Natural killer cell treated with Interleukin-12 subunit alpha and Interleukin-12 subunit beta and Interleukin-15 and Interleukin-18, amount 100 ng/mL, for 72 hours (primary cell): Measurements from ENCODE around the gene GSTO2. TPM values are rescaled to one million over a fixed set of nuclear protein-coding genes. Genes with fewer than 3 reads are reported as not detected.

Source experiments
- ATAC-seq, 2 donors: fragments of 150-1000 bp; cut with Tn5 transposase in 1 of 2; sonication (Bioruptor Pico), chemical (Tn5 transposase) in 1 of 2; 2 replicates each; pipeline ENCODE4 v1.10.0; 2021
- DNase-seq: peaks from one replicate; pipeline ENCODE4 v3.0.0; 2022; ENCODE audit warnings: low spot score
- H3K27ac Mint-ChIP-seq, 2 donors: 1 replicate in 1 of 2; 2 replicates in 1 of 2; pipeline ENCODE4 v1.8.0; 2022; ENCODE audit warnings: mixed read lengths in 2 of 2, mild to moderate bottlenecking in 1 of 2, moderate library complexity in 1 of 2
- H3K27me3 Mint-ChIP-seq, 2 donors: 1 replicate in 1 of 2; 2 replicates in 1 of 2; pipeline ENCODE4 v1.8.0; 2022; ENCODE audit warnings: mixed read lengths in 2 of 2
- H3K36me3 Mint-ChIP-seq: one replicate; pipeline ENCODE4 v1.8.0; 2022; ENCODE audit warnings: mixed read lengths
- H3K4me1 Mint-ChIP-seq, 2 donors: 1 replicate in 1 of 2; 2 replicates in 1 of 2; pipeline ENCODE4 v1.8.0; 2022; ENCODE audit warnings: low read depth in 2 of 2, mixed read lengths in 2 of 2, mild to moderate bottlenecking in 1 of 2
- H3K4me3 Mint-ChIP-seq: one replicate; pipeline ENCODE4 v1.8.0; 2022; ENCODE audit warnings: mixed read lengths
- H3K9me3 Mint-ChIP-seq: 2 replicates; pipeline ENCODE4 v1.8.0; 2022; ENCODE audit warnings: mixed read lengths
- total RNA-seq, 2 donors: library from RNA; stranded (reverse); gene quantifications; one replicate each; pipeline ENCODE4 v1.2.3, GENCODE V29; 2022

The GSTO2 gene
- total RNA-seq, 2 donors from 2014 or later: 0.53 to 0.93 TPM

GRCh38 chr10:104314591-104315485, 45.9 kb downstream of the GSTO2 start:
- ATAC-seq (no peak), DNase-seq (no peak)
- no peaks in the 10 kb centered on the region for H3K36me3 Mint-ChIP-seq
- H3K4me1 Mint-ChIP-seq: peaks cover 47 to 51% of the 10 kb centered on the region in 2 donors
- H3K4me3 Mint-ChIP-seq: no peak overlapping the region
- H3K9me3 Mint-ChIP-seq: no peaks in the 10 kb centered on the region
- H3K27ac Mint-ChIP-seq: no peak overlapping the region
- H3K27me3 Mint-ChIP-seq: no peaks in the 10 kb centered on the region

DNA sequence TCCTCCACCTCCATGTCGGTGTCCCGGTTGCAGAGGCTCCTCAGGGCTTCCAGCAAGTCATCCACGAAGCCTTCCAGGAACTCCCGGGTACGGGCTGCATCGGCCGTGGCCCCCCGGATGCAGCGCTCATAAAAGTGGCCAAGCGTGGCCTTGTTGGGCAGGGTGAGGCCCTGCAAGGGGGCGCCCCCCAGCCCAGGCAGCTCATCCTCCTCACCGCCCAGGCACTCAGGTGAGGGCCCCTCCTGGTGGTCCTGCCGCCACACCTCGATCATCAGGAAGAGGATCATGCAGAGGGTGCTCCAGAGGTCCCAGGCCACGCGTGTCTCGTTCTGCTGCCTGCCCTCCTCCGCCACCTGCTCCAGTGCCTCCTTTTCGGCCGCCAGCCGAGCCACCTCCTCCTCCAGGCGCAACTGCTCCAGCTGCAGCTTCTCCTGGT, 46.5 kb downstream of the GSTO2 start:
- no peaks in the 10 kb centered on the region for H3K36me3 Mint-ChIP-seq
- ATAC-seq (peak in 1 of 2 donors; percentile 4), DNase-seq (no peak)
- H3K9me3 Mint-ChIP-seq: no peaks in the 10 kb centered on the region
- H3K4me1 Mint-ChIP-seq: peaks cover 46 to 52% of the 10 kb centered on the region in 2 donors
- no peak overlapping the region for H3K27ac Mint-ChIP-seq
- H3K27me3 Mint-ChIP-seq: no peaks in the 10 kb centered on the region
- no peak overlapping the region for H3K4me3 Mint-ChIP-seq

GRCh38 chr10:104316321-104317099, 47.5 kb downstream of the GSTO2 start:
- no peaks in the 10 kb centered on the region for H3K27me3 Mint-ChIP-seq
- no peak for ATAC-seq
- H3K4me1 Mint-ChIP-seq: peaks cover 49 to 54% of the 10 kb centered on the region in 2 donors
- H3K9me3 Mint-ChIP-seq: no peaks in the 10 kb centered on the region
- no peak overlapping the region for H3K27ac Mint-ChIP-seq
- no peak overlapping the region for H3K4me3 Mint-ChIP-seq
- DNase-seq: no peak
- no peaks in the 10 kb centered on the region for H3K36me3 Mint-ChIP-seq

GRCh38 chr10:104317269-104317710, 48.3 kb downstream of the GSTO2 start:
- H3K4me3 Mint-ChIP-seq: no peak overlapping the region
- ATAC-seq (no peak), DNase-seq (no peak)
- H3K27ac Mint-ChIP-seq: peak overlapping the region; percentile 37 to 60
- no peaks in the 10 kb centered on the region for H3K9me3 Mint-ChIP-seq
- no peaks in the 10 kb centered on the region for H3K27me3 Mint-ChIP-seq
- no peaks in the 10 kb centered on the region for H3K36me3 Mint-ChIP-seq
- H3K4me1 Mint-ChIP-seq: peaks cover 55 to 57% of the 10 kb centered on the region in 2 donors

DNA sequence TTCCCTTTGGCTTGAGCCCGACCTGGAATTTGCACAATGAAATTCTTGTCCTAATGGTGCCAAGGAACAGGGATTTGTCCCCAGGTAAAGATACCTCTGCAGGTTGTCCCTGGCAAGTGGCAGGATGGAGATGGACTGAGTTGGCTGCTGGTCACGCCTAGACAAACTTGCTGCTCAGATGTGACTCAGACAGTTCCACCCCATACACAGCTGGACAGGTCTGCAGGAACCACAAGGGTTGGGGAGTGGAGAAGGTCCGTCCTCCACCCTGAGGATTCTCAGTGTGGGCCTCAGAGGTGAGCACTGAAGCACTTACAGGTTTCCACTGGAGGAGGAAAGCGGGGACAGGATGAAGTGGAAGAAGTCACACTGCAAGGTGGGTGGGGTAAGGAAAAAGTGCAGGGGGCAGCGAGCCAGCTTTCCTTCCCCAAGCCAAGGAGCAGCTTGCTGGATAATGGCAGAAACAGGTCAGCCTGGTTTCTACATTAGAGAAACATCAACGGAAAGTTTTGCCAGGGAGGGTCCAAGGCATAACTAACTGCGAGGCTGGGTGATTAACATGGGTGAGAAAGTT, 48.8 kb downstream of the GSTO2 start:
- Mint-ChIP-seq H3K27ac (peak overlapping the region; percentile 37 to 60), H3K4me3 (no peak overlapping the region), H3K4me1 (peaks cover 58 to 62% of the 10 kb centered on the region in 2 donors), H3K27me3 (no peaks in the 10 kb centered on the region), H3K9me3 (no peaks in the 10 kb centered on the region), H3K36me3 (no peaks in the 10 kb centered on the region)
- ATAC-seq (no peak), DNase-seq (no peak)

GRCh38 chr10:104318326-104318725, 49.3 kb downstream of the GSTO2 start:
- H3K4me1 Mint-ChIP-seq: peaks cover 59 to 62% of the 10 kb centered on the region in 2 donors
- DNase-seq (no peak), ATAC-seq (no peak)
- H3K4me3 Mint-ChIP-seq: no peak overlapping the region
- peak overlapping the region in 1 of 2 donors; percentile 59 for H3K27ac Mint-ChIP-seq
- H3K27me3 Mint-ChIP-seq: no peaks in the 10 kb centered on the region
- H3K9me3 Mint-ChIP-seq: no peaks in the 10 kb centered on the region
- H3K36me3 Mint-ChIP-seq: no peaks in the 10 kb centered on the region

- Mint-ChIP-seq H3K9me3 (no peaks in the 10 kb centered on the region), H3K4me1 (peaks cover 65 to 67% of the 10 kb centered on the region in 2 donors)
- no peak for ATAC-seq
Measured at GRCh38 chr10:104318810-104319741, 50.1 kb downstream of the GSTO2 start.

DNA sequence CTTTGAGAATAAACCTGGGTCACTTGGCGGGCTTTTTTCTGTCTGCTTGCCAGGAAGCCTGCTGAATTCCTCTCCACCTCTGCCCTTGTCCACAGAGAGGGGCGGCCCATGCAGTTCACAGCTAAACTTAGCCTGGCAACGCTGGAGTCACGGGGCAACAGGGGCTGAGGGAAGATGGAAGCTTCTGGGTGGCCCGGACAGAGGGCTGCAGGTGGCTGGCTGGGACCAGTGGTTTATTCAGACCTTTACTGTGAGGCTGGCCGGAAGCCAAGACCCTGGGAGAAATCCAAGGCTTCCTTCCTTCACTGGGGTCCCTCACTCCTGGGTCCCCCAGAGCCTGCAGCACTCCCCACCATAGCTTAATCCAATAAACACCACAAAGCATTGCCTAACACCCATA, 52.2 kb downstream of the GSTO2 start:
- Mint-ChIP-seq H3K4me1 (peaks cover 84% of the 10 kb centered on the region in 2 donors), H3K4me3 (peak overlapping the region; percentile 83), H3K27ac (peak overlapping the region; percentile 94 to 99)

More at GRCh38 chr10:104318810-104319741, 50.1 kb downstream of the GSTO2 start:
- Mint-ChIP-seq H3K36me3 (no peaks in the 10 kb centered on the region), H3K4me3 (no peak overlapping the region), H3K27ac (peak overlapping the region in 1 of 2 donors; percentile 59), H3K27me3 (no peaks in the 10 kb centered on the region)
- DNase-seq: no peak

GRCh38 chr10:104321725-104322415, 52.9 kb downstream of the GSTO2 start:
- DNase-seq: no peak
- no peaks in the 10 kb centered on the region for H3K27me3 Mint-ChIP-seq
- no peak for ATAC-seq
- no peaks in the 10 kb centered on the region for H3K9me3 Mint-ChIP-seq
- H3K27ac Mint-ChIP-seq: peak overlapping the region; percentile 94 to 99
- peak overlapping the region; percentile 83 for H3K4me3 Mint-ChIP-seq
- peaks cover 87 to 89% of the 10 kb centered on the region in 2 donors for H3K4me1 Mint-ChIP-seq
- H3K36me3 Mint-ChIP-seq: no peaks in the 10 kb centered on the region

More for the DNA sequence above, 52.2 kb downstream of the GSTO2 start:
- ATAC-seq (no peak), DNase-seq (no peak)
- no peaks in the 10 kb centered on the region for H3K36me3 Mint-ChIP-seq
- H3K27me3 Mint-ChIP-seq: no peaks in the 10 kb centered on the region
- H3K9me3 Mint-ChIP-seq: no peaks in the 10 kb centered on the region

GRCh38 chr10:104322416-104322782, 53.4 kb downstream of the GSTO2 start:
- Mint-ChIP-seq H3K27me3 (no peaks in the 10 kb centered on the region), H3K9me3 (no peaks in the 10 kb centered on the region), H3K36me3 (no peaks in the 10 kb centered on the region), H3K4me3 (peak overlapping the region; percentile 83), H3K27ac (peak overlapping the region; percentile 94 to 99), H3K4me1 (peaks cover 87 to 89% of the 10 kb centered on the region in 2 donors)
- DNase-seq (peak; percentile 72), ATAC-seq (peak; percentile 48 to 69)

DNA sequence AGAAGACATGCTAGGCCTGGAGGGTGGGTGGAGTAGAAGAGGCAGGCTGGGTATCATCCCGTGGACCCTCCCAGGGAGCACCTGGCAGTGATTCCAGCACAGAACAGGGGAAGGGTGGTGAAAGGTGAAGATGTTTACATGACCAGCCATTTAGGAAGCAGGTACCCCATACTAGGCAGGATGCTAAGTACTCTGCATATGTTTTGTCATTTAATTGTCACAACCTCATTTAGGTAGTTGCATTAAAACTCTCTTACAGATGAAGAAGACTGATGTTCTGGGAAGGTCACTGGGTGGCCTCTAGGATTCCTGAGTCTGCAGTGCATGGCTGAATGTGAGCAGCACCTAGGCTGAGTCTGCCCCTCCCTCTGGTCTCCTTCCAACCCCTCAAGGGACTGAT, 54.1 kb downstream of the GSTO2 start:
- Mint-ChIP-seq H3K36me3 (no peaks in the 10 kb centered on the region), H3K4me3 (peak overlapping the region; percentile 83), H3K9me3 (no peaks in the 10 kb centered on the region), H3K27me3 (no peaks in the 10 kb centered on the region), H3K4me1 (peaks cover 87 to 89% of the 10 kb centered on the region in 2 donors), H3K27ac (peak overlapping the region; percentile 94 to 99)
- DNase-seq (no peak), ATAC-seq (no peak)

GRCh38 chr10:104323760-104324201, 54.8 kb downstream of the GSTO2 start:
- Mint-ChIP-seq H3K36me3 (no peaks in the 10 kb centered on the region), H3K27me3 (no peaks in the 10 kb centered on the region), H3K4me1 (peaks cover 87 to 92% of the 10 kb centered on the region in 2 donors), H3K27ac (peak overlapping the region; percentile 93 to 99), H3K4me3 (peak overlapping the region; percentile 83), H3K9me3 (no peaks in the 10 kb centered on the region)
- no peak for ATAC-seq
- no peak for DNase-seq
